B cell (primary cell): Measurements from ENCODE around the gene KRTAP5-1. TPM values are rescaled to one million over a fixed set of nuclear protein-coding genes. Genes with fewer than 3 reads are reported as not detected.
"Not testable (repeated sequence)": the region's sequence is repeated elsewhere in the genome, so short reads cannot be mapped to it uniquely, and the experiment has no call there.

Experiments used
- ATAC-seq: fragments of 200-7000 bp; cut with Tn5 transposase; one replicate; pipeline ENCODE4 v1.10.0; 2021; ENCODE audit warnings: low read depth, mild to moderate bottlenecking, moderate number of reproducible peaks, moderate library complexity
- CTCF ChIA-PET: fragments of 350-600 bp; sonication (Branson Sonifier 250); formaldehyde crosslinking; loops from one replicate; lab custom pipeline; 2021; ENCODE audit warnings: antibody characterized with exemption, inconsistent platforms; lab: Charles Lee
- POLR2A ChIA-PET: fragments of 350-600 bp; sonication (Branson Sonifier 250); formaldehyde crosslinking; loops from one replicate; lab custom pipeline; 2021; ENCODE audit warnings: antibody characterized with exemption; lab: Charles Lee
- DNase-seq: peaks from one replicate; pipeline ENCODE4 v3.0.0; 2013
- H2AFZ ChIP-seq: 2 replicates; pipeline ENCODE4 v1.6.1; 2012; ENCODE audit warnings: mild to moderate bottlenecking, low read depth, low read length; ENCODE audit not compliant: insufficient read depth, poor library complexity, severe bottlenecking
- H3K27ac ChIP-seq, 2 donors: 1 replicate in 1 of 2; 2 replicates in 1 of 2; pipeline ENCODE4 v1.5.1; 2012 to 2013; ENCODE audit warnings: low read length in 2 of 2, mild to moderate bottlenecking in 2 of 2, moderate library complexity in 1 of 2
- H3K27me3 ChIP-seq, 4 experiments: fragments of 200-600 bp in 1 of 4; sonication (generic) in 1 of 4; replicated peaks in 1 of 4; 1 replicate in 2 of 4; 2 replicates in 2 of 4; pipeline versions ENCODE4 v1.6.1 to v1.7.0; 2013 to 2016; ENCODE audit warnings: low read length in 3 of 4, mild to moderate bottlenecking in 2 of 4, mixed read lengths in 1 of 4, moderate library complexity in 1 of 4; ENCODE audit not compliant: insufficient read depth in 4 of 4, control insufficient read depth in 3 of 4; ENCODE audit errors: control extremely low read depth in 1 of 4
- H3K36me3 ChIP-seq, 2 experiments: replicated peaks in 1 of 2; 1 replicate in 1 of 2; 2 replicates in 1 of 2; pipeline versions ENCODE4 v1.6.1 to v1.7.1; 2013; ENCODE audit warnings: low read length in 1 of 2; ENCODE audit not compliant: insufficient read depth in 2 of 2, control insufficient read depth in 1 of 2; ENCODE audit errors: control extremely low read depth in 1 of 2, extremely low read depth in 1 of 2
- H3K4me1 ChIP-seq, 2 donors: fragments of 200-600 bp in 1 of 2; sonication (generic) in 1 of 2; 1 replicate in 1 of 2; 2 replicates in 1 of 2; pipeline versions ENCODE4 v1.5.1 to v1.6.1; 2013 to 2017; ENCODE audit warnings: low read length in 2 of 2; ENCODE audit not compliant: control insufficient read depth in 2 of 2, insufficient read depth in 2 of 2
- H3K4me2 ChIP-seq: replicated peaks from 2 replicates; pipeline ENCODE3; 2012; ENCODE audit warnings: mild to moderate bottlenecking, low read depth, low read length; ENCODE audit not compliant: poor library complexity, severe bottlenecking
- H3K4me3 ChIP-seq, 5 experiments: fragments of 200-600 bp in 1 of 5; sonication (generic) in 1 of 5; 1 replicate in 3 of 5; 2 replicates in 2 of 5; pipeline versions ENCODE4 v1.5.1 to v1.7.0; 2011 to 2016; ENCODE audit warnings: low read length in 4 of 5, mild to moderate bottlenecking in 4 of 5, low read depth in 2 of 5, control low read depth in 1 of 5, moderate library complexity in 1 of 5; ENCODE audit not compliant: insufficient read depth in 1 of 5; ENCODE audit errors: control extremely low read depth in 1 of 5, extremely low read depth in 1 of 5
- H3K79me2 ChIP-seq: fragments of 200-600 bp; sonication (generic); one replicate; pipeline ENCODE4 v1.6.0; 2016; ENCODE audit warnings: low read length; ENCODE audit not compliant: control insufficient read depth, insufficient read depth
- H3K9ac ChIP-seq: fragments of 200-600 bp; sonication (generic); 2 replicates; pipeline ENCODE4 v1.6.1; 2017; ENCODE audit warnings: mild to moderate bottlenecking, low read length, moderate library complexity
- H3K9me3 ChIP-seq, 3 donors: one replicate each; pipeline versions ENCODE4 v1.6.1 to v1.7.1; 2013; ENCODE audit warnings: low read length in 2 of 3; ENCODE audit not compliant: control insufficient read depth in 2 of 3, insufficient read depth in 1 of 3; ENCODE audit errors: control extremely low read depth in 1 of 3
- H4K20me1 ChIP-seq: 2 replicates; pipeline ENCODE4 v1.6.0; 2012; ENCODE audit warnings: mild to moderate bottlenecking, low read length; ENCODE audit not compliant: insufficient read depth, control insufficient read depth, poor library complexity, severe bottlenecking
- H3K27ac Mint-ChIP-seq: one replicate; pipeline ENCODE4 v1.8.0; 2021; ENCODE audit warnings: mixed read lengths
- H3K27me3 Mint-ChIP-seq: one replicate; pipeline ENCODE4 v1.8.0; 2021; ENCODE audit warnings: mixed read lengths
- H3K4me1 Mint-ChIP-seq: one replicate; pipeline ENCODE4 v1.8.0; 2021; ENCODE audit warnings: mixed read lengths
- H3K4me3 Mint-ChIP-seq: one replicate; pipeline ENCODE4 v1.8.0; 2021; ENCODE audit warnings: mixed read lengths
- H3K9me3 Mint-ChIP-seq: one replicate; pipeline ENCODE4 v1.8.0; 2022; ENCODE audit warnings: mixed read lengths; ENCODE audit not compliant: insufficient read depth
- CTCF ChIP-seq: fragments of 200-600 bp; IDR thresholded peaks from one replicate; pipeline ENCODE4 v1.8.0; 2022; ENCODE audit warnings: antibody characterized with exemption, mild to moderate bottlenecking
- EZH2 ChIP-seq: IDR thresholded peaks from 2 replicates; pipeline ENCODE4 v1.6.1; 2012; ENCODE audit warnings: borderline replicate concordance, low read depth, mild to moderate bottlenecking, moderate library complexity, low read length; ENCODE audit not compliant: insufficient read depth, poor library complexity, severe bottlenecking
- WGBS: methylation state at CpG from one replicate; pipeline ENCODE4 v1.1.5; 2013; ENCODE audit warnings: missing lambda C conversion rate; ENCODE audit not compliant: insufficient coverage; 5-methylcytosine and 5-hydroxymethylcytosine counted together
- intact Hi-C: fragments of 100-400 bp; cut with micrococcal nuclease; formaldehyde crosslinking; loops from one replicate; pipeline ENCODE4 v1.10.0; 2022
- polyA plus RNA-seq: library from polyadenylated mRNA; depleted of rRNA; stranded (reverse); fragments of >200 nt; gene quantifications from 2 replicates; pipeline ENCODE4 v1.2.3, GENCODE V29; 2012
- total RNA-seq, 2 donors: library from RNA; stranded (reverse); fragments of 120-200 nt in 1 of 2; gene quantifications; 1 replicate in 1 of 2; 2 replicates in 1 of 2; pipeline versions ENCODE4 v1.2.3 to v1.2.4, GENCODE V29; 2013 to 2022

Gene KRTAP5-1
- total and polyA plus RNA-seq, 2 donors (not counting 1 experiment from before 2014, with no cell fraction given), result not detected

DNA sequence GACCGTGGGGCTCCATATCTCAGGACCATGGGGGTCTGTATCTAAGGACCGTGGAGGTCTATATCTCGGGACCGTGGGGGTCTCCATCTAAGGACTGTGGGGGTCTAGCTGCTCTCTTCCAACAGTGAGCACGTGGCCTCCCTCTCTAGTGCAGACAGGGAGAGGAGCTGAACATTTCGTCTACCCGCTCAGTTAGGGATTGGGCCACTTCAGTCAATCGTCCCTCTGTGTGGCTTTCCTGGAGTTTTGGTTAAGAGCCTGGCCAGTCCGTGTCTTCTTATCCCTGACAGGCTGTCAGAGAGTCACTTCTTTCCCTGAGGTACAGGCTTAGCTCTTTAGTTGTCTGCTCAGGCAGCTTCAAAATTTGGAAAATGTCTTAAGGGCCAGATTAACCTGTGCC lies 3.1 kb downstream of the KRTAP5-1 start:
- WGBS, result 86% methylated on average over 4 of the region's 9 CpGs
- ChIA-PET CTCF (no interaction called here), POLR2A (no interaction called here)
- Histone ChIP-seq H2AFZ (no peak overlapping the region), H3K79me2 (no peaks in the 10 kb centered on the region), H3K36me3 (no peaks in the 10 kb centered on the region), H3K4me3 (no peak overlapping the region), H3K4me2 (no peak overlapping the region), H3K9ac (no peak overlapping the region), H3K9me3 (peaks cover 1 to 21% (median 10%) of the 10 kb centered on the region in 3 donors), H3K27me3 (peaks cover 0 to 28% (median 0%) of the 10 kb centered on the region in 4 experiments), H4K20me1 (no peaks in the 10 kb centered on the region), H3K27ac (no peak overlapping the region), H3K4me1 (peaks cover 0 to 10% of the 10 kb centered on the region in 2 donors)
- Mint-ChIP-seq H3K4me3 (no peak overlapping the region), H3K27ac (no peak overlapping the region), H3K4me1 (peaks cover 10% of the 10 kb centered on the region), H3K27me3 (peaks cover 14% of the 10 kb centered on the region), H3K9me3 (peaks cover 5% of the 10 kb centered on the region)
- DNase-seq (no peak), ATAC-seq (no peak)
- intact Hi-C loops, result no loop called here
- no peak for TF ChIP-seq CTCF
- TF ChIP-seq EZH2, result no peak

- TF ChIP-seq EZH2 (no peak), CTCF (no peak)
- H4K20me1 ChIP-seq, result no peaks in the 10 kb centered on the region
- Mint-ChIP-seq H3K27ac (peak overlapping the region; percentile 15), H3K27me3 (peaks cover 9% of the 10 kb centered on the region), H3K4me3 (peak overlapping the region; percentile 32), H3K4me1 (peaks cover 11% of the 10 kb centered on the region), H3K9me3 (peaks cover 5% of the 10 kb centered on the region)
- intact Hi-C loops, result no loop called here
- DNase-seq (no peak), ATAC-seq (no peak)
- H3K79me2 ChIP-seq, result no peaks in the 10 kb centered on the region
- H3K4me1 ChIP-seq, result peaks cover 18 to 20% of the 10 kb centered on the region in 2 donors
- H3K27me3 ChIP-seq, result peaks cover 0 to 15% (median 2%) of the 10 kb centered on the region in 4 experiments
- peaks cover 1 to 16% (median 10%) of the 10 kb centered on the region in 3 donors for H3K9me3 ChIP-seq
- H3K4me3 ChIP-seq, result no peak overlapping the region
- H2AFZ ChIP-seq, result no peak overlapping the region
- H3K4me2 ChIP-seq, result no peak overlapping the region
- ChIA-PET CTCF (interaction anchor here (1.2 to 4.2 kb wide), 6 partner anchors 11 to 375 kb away, joined by 4 to 28 read pairs (median 7); no protein-coding TSS in a partner anchor), POLR2A (interaction anchor here (0.6 to 0.7 kb wide), 2 partner anchors 59 to 459 kb away, joined by 3 read pairs; no protein-coding TSS in a partner anchor)
- no peak overlapping the region for H3K27ac ChIP-seq
- H3K9ac ChIP-seq, result no peak overlapping the region
- H3K36me3 ChIP-seq, result no peaks in the 10 kb centered on the region
- WGBS, result 100% methylated on average over 3 of the region's 6 CpGs
Observed at GRCh38 chr11:1576825-1577224, 8.3 kb downstream of the KRTAP5-1 start.

DNA sequence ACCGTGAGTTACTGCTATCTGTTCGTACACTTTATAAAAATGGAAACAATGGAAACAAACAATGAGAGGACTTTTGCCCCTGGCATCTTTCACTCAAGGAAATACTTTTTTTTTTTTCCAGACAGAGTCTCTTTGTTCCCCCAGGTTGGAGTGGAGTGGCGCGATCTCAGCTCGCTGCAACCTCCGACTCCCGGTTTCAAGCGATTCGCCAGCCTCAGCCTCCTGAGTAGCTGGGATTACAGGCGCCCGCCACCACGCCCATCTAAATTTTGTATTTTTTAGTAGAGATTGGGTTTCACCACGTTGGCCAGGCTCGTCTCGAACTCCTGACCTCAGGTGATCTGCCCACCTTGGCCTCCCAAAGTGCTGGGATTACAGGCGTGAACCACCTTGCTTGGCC lies 9.3 kb downstream of the KRTAP5-1 start:
- ATAC-seq, H3K27me3 Mint-ChIP-seq, H4K20me1 ChIP-seq, H3K27ac Mint-ChIP-seq, H3K79me2 ChIP-seq, H3K4me3 ChIP-seq, H3K9ac ChIP-seq, H3K9me3 Mint-ChIP-seq, H2AFZ ChIP-seq, DNase-seq, H3K4me2 ChIP-seq, POLR2A ChIA-PET, H3K27ac ChIP-seq, H3K36me3 ChIP-seq: not testable (repeated sequence)
- Histone ChIP-seq H3K9me3 (peaks cover 1 to 10% (median 9%) of the 10 kb centered on the region in 3 donors), H3K4me1 (peaks cover 26 to 27% of the 10 kb centered on the region in 2 donors), H3K27me3 (peaks cover 0 to 20% (median 5%) of the 10 kb centered on the region in 4 experiments)
- intact Hi-C loops, result loop anchor here (2.0 kb wide), 1 partner anchor 37 kb away; no protein-coding TSS in a partner anchor
- CTCF ChIA-PET, result interaction anchor here (1.0 to 4.2 kb wide), 10 partner anchors 10 to 373 kb away, joined by 3 to 60 read pairs (median 15); partner anchors contain the start of gene KRTAP5-1
- H3K4me1 Mint-ChIP-seq, result peaks cover 12% of the 10 kb centered on the region
- WGBS, result 86% methylated on average over 14 of the region's 16 CpGs
- H3K4me3 Mint-ChIP-seq, result peak overlapping the region; percentile 32
